Nephron progenitor cell (in vitro differentiated cells): ENCODE results near the gene QRICH1.
A peak's percentile ranks its signal among the peaks of the same experiment; 100 is the strongest.

Experiments
- DNase-seq: peaks from one replicate; pipeline ENCODE4 v3.0.0; 2021
- H3K27ac Mint-ChIP-seq: 2 replicates; pipeline ENCODE4 v1.8.0; 2021; ENCODE audit warnings: mild to moderate bottlenecking, moderate library complexity, mixed read lengths
- H3K27me3 Mint-ChIP-seq: 2 replicates; pipeline ENCODE4 v1.8.0; 2021; ENCODE audit warnings: mild to moderate bottlenecking, low read depth, mixed read lengths; ENCODE audit not compliant: poor library complexity
- H3K36me3 Mint-ChIP-seq: 2 replicates; pipeline ENCODE4 v1.8.0; 2021; ENCODE audit warnings: low read depth, mixed read lengths
- H3K4me1 Mint-ChIP-seq: 2 replicates; pipeline ENCODE4 v1.8.0; 2021; ENCODE audit warnings: mixed read lengths
- H3K4me3 Mint-ChIP-seq: 2 replicates; pipeline ENCODE4 v1.8.0; 2021; ENCODE audit warnings: mild to moderate bottlenecking, moderate library complexity, mixed read lengths
- H3K9me3 Mint-ChIP-seq: 2 replicates; pipeline ENCODE4 v1.8.0; 2021; ENCODE audit warnings: mild to moderate bottlenecking, moderate library complexity, mixed read lengths
- TF ChIP-seq, protein P1 (sequence below): fragments of 200-600 bp; sonication (generic); IDR thresholded peaks from 2 replicates; pipeline ENCODE4 v1.5.0; 2021; ENCODE audit warnings: antibody characterized with exemption

Gene QRICH1

DNA sequence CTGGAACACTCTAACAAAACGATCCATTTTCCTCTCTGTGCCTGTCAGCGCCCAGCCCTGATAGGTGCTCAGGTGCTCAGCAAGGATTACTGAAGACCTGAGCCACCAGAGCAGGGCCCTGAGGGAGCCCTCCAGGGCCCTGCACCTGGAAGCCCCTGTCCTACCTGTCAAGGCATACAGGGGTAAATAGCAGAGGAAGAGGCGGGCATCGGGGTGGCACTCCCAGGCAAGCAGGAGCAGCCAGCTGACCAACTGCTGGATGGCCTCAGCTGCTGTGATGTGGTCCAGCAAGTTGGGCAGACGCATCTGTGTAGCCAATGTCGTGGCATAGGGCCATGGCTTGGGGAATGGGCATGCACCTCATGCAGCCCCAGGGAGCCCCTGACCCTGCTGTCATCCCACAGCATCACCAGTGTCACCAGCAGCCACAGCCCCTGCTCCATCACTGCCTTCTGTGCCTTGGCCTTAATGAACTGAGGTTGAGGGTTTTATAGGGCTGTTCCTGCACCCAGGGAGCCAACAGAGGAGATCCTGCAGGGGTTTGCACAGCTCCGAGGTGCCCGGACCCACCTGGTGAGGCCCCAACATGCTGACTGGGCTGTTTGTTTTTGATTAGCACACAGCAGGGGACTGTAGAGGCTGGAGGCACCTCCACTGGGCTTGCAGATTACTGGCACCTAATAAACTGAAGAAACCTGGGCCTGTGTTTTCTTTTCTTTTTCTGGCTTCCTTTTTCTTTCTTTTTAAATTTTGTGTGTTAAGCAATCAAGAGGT is 94.6 kb downstream of the QRICH1 start:
- peak overlapping the region; percentile 6 for H3K27ac Mint-ChIP-seq
- peaks cover 4% of the 10 kb centered on the region for H3K27me3 Mint-ChIP-seq

DNA sequence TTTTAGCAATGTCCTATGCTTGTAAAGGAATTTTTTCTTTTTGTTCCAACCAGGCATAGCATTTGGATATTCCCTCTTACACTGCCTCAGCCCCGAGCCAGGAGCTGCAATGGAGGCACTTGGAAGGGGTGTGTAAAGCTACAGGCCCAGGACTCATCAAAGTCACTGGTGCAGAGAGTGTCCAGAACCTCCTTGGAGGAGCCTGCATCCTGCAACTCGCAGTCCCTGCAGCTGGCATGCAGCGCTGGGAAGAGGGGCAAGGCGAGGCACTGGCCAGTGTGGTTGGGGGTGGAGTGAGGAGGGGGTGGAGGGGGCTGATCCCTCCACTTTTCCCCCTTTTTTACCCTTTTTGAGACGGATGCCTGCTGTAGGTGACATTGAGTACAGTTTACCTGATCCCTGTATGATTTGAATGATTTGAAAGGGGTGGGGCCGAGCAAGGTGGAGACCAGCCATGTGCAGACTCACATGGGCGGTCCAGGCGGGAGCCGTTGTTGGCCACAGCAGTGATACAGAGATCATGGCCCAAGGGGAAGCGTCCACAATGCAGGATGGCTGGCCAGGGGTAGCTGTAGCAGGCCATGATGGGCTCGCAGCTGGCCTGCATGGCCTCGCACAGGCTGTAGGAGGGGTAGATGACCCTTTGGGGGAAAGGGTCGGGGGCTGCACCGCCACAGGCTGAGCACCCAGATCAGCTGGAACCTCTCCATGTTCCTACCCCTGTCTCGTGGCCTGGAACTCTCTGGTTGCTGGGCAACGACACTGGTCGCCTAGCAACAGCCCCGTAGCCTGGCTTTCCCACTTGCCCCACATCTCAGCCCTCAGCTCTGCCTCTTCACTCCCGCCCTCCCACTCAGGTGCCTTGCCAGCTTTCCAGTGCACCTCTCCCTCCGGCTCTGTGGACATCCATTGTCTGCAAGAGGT is 95.9 kb downstream of the QRICH1 start:
- peaks cover 26% of the 10 kb centered on the region for H3K4me1 Mint-ChIP-seq
- DNase-seq: peak; percentile 62
- H3K4me3 Mint-ChIP-seq: no peak overlapping the region
- H3K27me3 Mint-ChIP-seq: peaks cover 6% of the 10 kb centered on the region
- peaks cover 11% of the 10 kb centered on the region for H3K36me3 Mint-ChIP-seq
- peak overlapping the region; percentile 68 for H3K27ac Mint-ChIP-seq
- H3K9me3 Mint-ChIP-seq: no peaks in the 10 kb centered on the region
- TF ChIP-seq, protein P1, sequence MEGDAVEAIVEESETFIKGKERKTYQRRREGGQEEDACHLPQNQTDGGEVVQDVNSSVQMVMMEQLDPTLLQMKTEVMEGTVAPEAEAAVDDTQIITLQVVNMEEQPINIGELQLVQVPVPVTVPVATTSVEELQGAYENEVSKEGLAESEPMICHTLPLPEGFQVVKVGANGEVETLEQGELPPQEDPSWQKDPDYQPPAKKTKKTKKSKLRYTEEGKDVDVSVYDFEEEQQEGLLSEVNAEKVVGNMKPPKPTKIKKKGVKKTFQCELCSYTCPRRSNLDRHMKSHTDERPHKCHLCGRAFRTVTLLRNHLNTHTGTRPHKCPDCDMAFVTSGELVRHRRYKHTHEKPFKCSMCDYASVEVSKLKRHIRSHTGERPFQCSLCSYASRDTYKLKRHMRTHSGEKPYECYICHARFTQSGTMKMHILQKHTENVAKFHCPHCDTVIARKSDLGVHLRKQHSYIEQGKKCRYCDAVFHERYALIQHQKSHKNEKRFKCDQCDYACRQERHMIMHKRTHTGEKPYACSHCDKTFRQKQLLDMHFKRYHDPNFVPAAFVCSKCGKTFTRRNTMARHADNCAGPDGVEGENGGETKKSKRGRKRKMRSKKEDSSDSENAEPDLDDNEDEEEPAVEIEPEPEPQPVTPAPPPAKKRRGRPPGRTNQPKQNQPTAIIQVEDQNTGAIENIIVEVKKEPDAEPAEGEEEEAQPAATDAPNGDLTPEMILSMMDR: no peak

More for the DNA sequence above, 94.6 kb downstream of the QRICH1 start:
- Mint-ChIP-seq H3K4me3 (no peak overlapping the region), H3K4me1 (peaks cover 26% of the 10 kb centered on the region), H3K9me3 (no peaks in the 10 kb centered on the region), H3K36me3 (peaks cover 11% of the 10 kb centered on the region)
- no peak for DNase-seq
- TF ChIP-seq, protein P1: no peak

DNA sequence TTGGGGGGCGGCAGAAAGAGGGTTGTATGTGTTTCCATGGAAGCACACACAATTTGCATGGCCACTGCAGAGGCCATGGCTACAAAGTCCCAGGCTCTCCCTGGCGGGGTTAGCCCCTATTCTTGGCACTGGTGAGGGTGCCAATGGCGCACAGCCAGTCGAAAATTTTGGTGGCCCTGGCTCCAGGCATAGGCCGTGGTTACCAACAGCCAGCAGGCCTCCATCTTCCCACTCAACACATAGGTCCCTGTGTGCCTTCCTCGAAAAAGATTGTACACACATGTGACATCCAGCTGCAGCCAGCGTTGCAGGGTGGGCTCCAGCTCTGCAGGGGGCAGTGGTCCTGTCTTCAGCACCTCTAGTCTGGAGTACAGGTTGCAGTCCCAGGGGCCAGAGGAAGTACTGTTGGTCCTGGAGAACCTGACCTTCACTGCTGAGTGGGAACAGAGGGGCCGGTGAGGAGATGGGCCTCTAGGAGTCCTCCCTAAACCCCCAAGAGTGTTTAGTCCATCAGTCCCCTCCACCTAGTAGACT is 96.7 kb downstream of the QRICH1 start:
- H3K4me3 Mint-ChIP-seq: no peak overlapping the region
- H3K27me3 Mint-ChIP-seq: peaks cover 3% of the 10 kb centered on the region
- TF ChIP-seq, protein P1: no peak
- DNase-seq: no peak
- no peaks in the 10 kb centered on the region for H3K9me3 Mint-ChIP-seq
- H3K27ac Mint-ChIP-seq: no peak overlapping the region
- peaks cover 8% of the 10 kb centered on the region for H3K36me3 Mint-ChIP-seq
- H3K4me1 Mint-ChIP-seq: peaks cover 26% of the 10 kb centered on the region

DNA sequence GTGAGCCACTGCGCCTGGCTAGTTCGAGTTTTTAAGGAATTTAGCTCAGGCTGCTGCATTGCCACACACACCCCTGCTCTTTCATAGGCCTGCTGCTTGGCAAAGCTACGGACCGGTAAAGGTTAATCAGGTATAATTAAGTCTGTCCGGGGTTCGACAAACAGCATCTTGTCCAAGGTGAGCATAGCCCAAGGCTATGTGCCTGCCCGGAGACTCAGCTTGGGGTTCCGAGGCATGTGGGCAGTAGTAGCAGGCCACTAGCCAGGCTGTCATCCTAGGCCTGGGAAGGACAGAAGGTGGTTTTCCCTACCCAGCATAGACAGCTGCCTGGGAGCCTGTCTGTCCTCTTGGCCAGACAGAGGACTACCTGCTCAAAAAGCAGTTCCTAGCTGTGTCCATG is 97.2 kb downstream of the QRICH1 start:
- Mint-ChIP-seq H3K9me3 (no peaks in the 10 kb centered on the region), H3K4me3 (no peak overlapping the region), H3K36me3 (peaks cover 6% of the 10 kb centered on the region), H3K4me1 (peaks cover 31% of the 10 kb centered on the region), H3K27me3 (peaks cover 2% of the 10 kb centered on the region), H3K27ac (no peak overlapping the region)
- no peak for DNase-seq
- TF ChIP-seq, protein P1: no peak

DNA sequence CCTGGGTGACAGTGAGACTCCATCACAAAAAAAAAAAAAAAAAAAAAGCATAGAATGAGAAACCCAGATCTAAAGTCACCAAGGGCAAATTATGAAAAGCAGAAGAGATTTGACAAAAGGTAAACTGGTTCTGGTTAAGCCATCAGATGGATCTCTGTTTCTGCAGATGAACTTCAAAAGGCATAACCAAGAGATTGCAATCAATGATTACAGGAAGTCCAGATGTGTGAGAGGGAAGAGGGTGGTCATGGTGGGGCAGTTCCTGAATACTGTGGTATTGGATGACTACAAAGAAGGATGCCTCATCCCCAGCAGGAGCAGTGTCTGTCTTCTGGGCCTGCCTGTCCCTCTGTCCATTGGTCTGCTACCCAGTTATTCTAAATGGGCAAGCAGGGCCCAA is 100.0 kb downstream of the QRICH1 start:
- Mint-ChIP-seq H3K27ac (no peak overlapping the region), H3K4me1 (peaks cover 42% of the 10 kb centered on the region), H3K4me3 (no peak overlapping the region), H3K36me3 (peaks cover 6% of the 10 kb centered on the region), H3K27me3 (peaks cover 2% of the 10 kb centered on the region), H3K9me3 (no peaks in the 10 kb centered on the region)
- no peak for DNase-seq
- TF ChIP-seq, protein P1: no peak
